ENCODE data around the gene PWWP2B. TPM values are rescaled to one million over a fixed set of nuclear protein-coding genes. Genes with fewer than 3 reads are reported as not detected.

The PWWP2B gene
- polyA plus RNA-seq, 2 of the 4 experiments (the other 2 are of a cell fraction) = 2.8 to 7.3 TPM

DNA sequence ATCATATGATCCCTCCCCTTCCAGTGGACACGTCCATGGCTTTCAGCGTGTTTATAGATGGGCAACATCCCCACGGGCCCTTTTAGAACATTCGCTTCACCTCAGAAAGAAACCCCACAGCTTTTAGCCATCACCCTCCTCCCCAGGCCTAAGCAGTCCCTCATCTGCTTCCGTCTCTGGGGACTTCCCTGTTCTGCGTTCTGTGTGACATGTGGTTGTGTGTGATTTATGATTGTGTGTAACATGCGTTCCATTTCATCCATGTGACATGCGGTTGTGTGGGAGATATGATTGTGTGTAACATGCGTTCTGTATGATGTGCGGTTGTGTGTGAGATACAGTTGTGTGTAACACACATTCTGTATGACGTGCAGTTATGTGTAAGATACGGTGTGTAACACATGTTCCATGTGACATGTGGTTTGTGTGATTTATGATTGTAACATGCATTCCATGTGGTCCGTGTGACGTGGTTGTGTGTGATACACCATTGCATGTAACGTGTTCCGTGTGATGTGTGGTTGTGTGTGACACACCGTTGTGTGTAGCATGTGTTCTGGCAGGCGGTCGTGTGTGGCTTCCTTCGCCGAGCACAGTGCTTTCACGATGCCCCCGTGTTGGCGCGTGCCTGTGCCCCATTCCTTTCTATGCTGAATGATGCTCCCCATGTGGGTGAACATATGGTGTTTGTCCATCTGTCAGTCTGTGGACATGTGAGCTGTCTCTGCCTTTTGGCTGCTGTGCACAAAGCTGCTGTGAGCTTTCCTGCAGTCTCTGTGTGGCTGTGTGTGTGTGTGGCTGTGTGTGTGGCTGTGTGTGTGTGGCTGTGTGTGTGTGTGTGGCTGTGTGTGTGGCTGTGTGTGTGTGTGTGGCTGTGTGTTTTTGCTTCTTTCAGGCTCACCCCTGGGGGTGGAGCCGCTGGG, 26.2 kb downstream of the PWWP2B start:
- POLR2A ChIA-PET = no interaction called here
- H3K4me3 ChIP-seq = no peak overlapping the region
- FAIRE-seq = no peak
- H3K4me1 ChIP-seq = peaks cover 41% of the 10 kb centered on the region
- ATAC-seq = no peak
- no peak for TF ChIP-seq RNF2 (IDR thresholded peaks at IDR 0.05; ENCODE audit: borderline replicate concordance, low read depth)
- TF ChIP-seq, protein P1, sequence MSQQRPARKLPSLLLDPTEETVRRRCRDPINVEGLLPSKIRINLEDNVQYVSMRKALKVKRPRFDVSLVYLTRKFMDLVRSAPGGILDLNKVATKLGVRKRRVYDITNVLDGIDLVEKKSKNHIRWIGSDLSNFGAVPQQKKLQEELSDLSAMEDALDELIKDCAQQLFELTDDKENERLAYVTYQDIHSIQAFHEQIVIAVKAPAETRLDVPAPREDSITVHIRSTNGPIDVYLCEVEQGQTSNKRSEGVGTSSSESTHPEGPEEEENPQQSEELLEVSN (IDR thresholded peaks at IDR 0.05; ENCODE audit: borderline replicate concordance, low read depth) = no peak
- TF ChIP-seq, protein P2, sequence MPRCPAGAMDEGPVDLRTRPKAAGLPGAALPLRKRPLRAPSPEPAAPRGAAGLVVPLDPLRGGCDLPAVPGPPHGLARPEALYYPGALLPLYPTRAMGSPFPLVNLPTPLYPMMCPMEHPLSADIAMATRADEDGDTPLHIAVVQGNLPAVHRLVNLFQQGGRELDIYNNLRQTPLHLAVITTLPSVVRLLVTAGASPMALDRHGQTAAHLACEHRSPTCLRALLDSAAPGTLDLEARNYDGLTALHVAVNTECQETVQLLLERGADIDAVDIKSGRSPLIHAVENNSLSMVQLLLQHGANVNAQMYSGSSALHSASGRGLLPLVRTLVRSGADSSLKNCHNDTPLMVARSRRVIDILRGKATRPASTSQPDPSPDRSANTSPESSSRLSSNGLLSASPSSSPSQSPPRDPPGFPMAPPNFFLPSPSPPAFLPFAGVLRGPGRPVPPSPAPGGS (IDR thresholded peaks at IDR 0.05) = no peak
- TF ChIP-seq, protein P3, sequence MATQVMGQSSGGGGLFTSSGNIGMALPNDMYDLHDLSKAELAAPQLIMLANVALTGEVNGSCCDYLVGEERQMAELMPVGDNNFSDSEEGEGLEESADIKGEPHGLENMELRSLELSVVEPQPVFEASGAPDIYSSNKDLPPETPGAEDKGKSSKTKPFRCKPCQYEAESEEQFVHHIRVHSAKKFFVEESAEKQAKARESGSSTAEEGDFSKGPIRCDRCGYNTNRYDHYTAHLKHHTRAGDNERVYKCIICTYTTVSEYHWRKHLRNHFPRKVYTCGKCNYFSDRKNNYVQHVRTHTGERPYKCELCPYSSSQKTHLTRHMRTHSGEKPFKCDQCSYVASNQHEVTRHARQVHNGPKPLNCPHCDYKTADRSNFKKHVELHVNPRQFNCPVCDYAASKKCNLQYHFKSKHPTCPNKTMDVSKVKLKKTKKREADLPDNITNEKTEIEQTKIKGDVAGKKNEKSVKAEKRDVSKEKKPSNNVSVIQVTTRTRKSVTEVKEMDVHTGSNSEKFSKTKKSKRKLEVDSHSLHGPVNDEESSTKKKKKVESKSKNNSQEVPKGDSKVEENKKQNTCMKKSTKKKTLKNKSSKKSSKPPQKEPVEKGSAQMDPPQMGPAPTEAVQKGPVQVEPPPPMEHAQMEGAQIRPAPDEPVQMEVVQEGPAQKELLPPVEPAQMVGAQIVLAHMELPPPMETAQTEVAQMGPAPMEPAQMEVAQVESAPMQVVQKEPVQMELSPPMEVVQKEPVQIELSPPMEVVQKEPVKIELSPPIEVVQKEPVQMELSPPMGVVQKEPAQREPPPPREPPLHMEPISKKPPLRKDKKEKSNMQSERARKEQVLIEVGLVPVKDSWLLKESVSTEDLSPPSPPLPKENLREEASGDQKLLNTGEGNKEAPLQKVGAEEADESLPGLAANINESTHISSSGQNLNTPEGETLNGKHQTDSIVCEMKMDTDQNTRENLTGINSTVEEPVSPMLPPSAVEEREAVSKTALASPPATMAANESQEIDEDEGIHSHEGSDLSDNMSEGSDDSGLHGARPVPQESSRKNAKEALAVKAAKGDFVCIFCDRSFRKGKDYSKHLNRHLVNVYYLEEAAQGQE (IDR thresholded peaks at IDR 0.05) = no peak
- TF ChIP-seq RFX5 (IDR thresholded peaks at IDR 0.05) = no peak
- no peak for TF ChIP-seq ESRRA (IDR thresholded peaks at IDR 0.05; ENCODE audit: borderline replicate concordance, low read length)
- TF ChIP-seq, protein P4, sequence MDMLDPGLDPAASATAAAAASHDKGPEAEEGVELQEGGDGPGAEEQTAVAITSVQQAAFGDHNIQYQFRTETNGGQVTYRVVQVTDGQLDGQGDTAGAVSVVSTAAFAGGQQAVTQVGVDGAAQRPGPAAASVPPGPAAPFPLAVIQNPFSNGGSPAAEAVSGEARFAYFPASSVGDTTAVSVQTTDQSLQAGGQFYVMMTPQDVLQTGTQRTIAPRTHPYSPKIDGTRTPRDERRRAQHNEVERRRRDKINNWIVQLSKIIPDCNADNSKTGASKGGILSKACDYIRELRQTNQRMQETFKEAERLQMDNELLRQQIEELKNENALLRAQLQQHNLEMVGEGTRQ (IDR thresholded peaks at IDR 0.05) = no peak
- no peak for TF ChIP-seq SMC3 (IDR thresholded peaks at IDR 0.05)
- no peak for TF ChIP-seq NPAS2 (CRISPR knock-in tag; IDR thresholded peaks at IDR 0.05; ENCODE audit: borderline replicate concordance)
- TF ChIP-seq ZNF302 (CRISPR knock-in tag; IDR thresholded peaks at IDR 0.05) = no peak
- TF ChIP-seq NFE2L2 (conservative IDR thresholded peaks at IDR 0.05; ENCODE audit: low read length) = no peak
- no peak for TF ChIP-seq CHD2 (IDR thresholded peaks at IDR 0.05; ENCODE audit: low read length, partially characterized antibody)
- TF ChIP-seq MAZ (IDR thresholded peaks at IDR 0.05; ENCODE audit: borderline replicate concordance, low read depth, low read length) = no peak
- TF ChIP-seq, protein P5, sequence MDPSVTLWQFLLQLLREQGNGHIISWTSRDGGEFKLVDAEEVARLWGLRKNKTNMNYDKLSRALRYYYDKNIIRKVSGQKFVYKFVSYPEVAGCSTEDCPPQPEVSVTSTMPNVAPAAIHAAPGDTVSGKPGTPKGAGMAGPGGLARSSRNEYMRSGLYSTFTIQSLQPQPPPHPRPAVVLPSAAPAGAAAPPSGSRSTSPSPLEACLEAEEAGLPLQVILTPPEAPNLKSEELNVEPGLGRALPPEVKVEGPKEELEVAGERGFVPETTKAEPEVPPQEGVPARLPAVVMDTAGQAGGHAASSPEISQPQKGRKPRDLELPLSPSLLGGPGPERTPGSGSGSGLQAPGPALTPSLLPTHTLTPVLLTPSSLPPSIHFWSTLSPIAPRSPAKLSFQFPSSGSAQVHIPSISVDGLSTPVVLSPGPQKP (IDR thresholded peaks at IDR 0.05; ENCODE audit: low read depth, low read length) = no peak
- TF ChIP-seq POLR2A (IDR thresholded peaks at IDR 0.05; ENCODE audit: low read length) = no peak
- TF ChIP-seq JUN (IDR thresholded peaks at IDR 0.05) = no peak
- TF ChIP-seq JUNB (IDR thresholded peaks at IDR 0.05) = no peak
- H3K27ac ChIP-seq = no peak overlapping the region
- no peaks in the 10 kb centered on the region for H3K9me3 ChIP-seq
- CTCF ChIA-PET = interaction anchor here (1.1 to 1.6 kb wide), 3 partner anchors 10 to 231 kb away, joined by 3 to 4 read pairs (median 3); no protein-coding TSS in a partner anchor
- 91% methylated on average over 26 of the region's 26 CpGs for WGBS (ENCODE audit: missing lambda C conversion rate)
- no peak for DNase-seq (ENCODE audit: low read depth in 1 of 2, low spot score in 1 of 2)
- H3K4me2 ChIP-seq = no peak overlapping the region
